ENCODE data around the gene GAS2. TPM values are rescaled to one million over a fixed set of nuclear protein-coding genes. Genes with fewer than 3 reads are reported as not detected.

Gene GAS2
- total RNA-seq, 1 experiment from 2014 or later, result 0.12 TPM

Other genes starting within 250 kb of the GAS2 start
- 11.8 and 15.9 TPM in 2 replicates for gene FANCF, start 40.8 kb upstream of the GAS2 start, total RNA-seq (2014; rRNA removed; shearing (Covaris generic))
- gene SVIP, start 163.2 kb downstream of the GAS2 start, total RNA-seq (2014; rRNA removed; shearing (Covaris generic)), result 28.1 and 38.0 TPM in 2 replicates
- not detected in 2 replicates for gene CCDC179, start 193.9 kb downstream of the GAS2 start, total RNA-seq (2014; rRNA removed; shearing (Covaris generic))

Data from A172 (cell line).